Renal cortical epithelial cell (primary cell): ENCODE data around the gene PDE3A. TPM values are rescaled to one million over a fixed set of nuclear protein-coding genes. Genes with fewer than 3 reads are reported as not detected.
A peak's percentile ranks its signal among the peaks of the same experiment; 100 is the strongest.
"Not testable (repeated sequence)": the region's sequence is repeated elsewhere in the genome, so short reads cannot be mapped to it uniquely, and the experiment has no call there.

Experiments
- DNase-seq: peaks from one replicate; pipeline ENCODE4 v3.0.0-alpha.2; 2011; ENCODE audit warnings: low read depth
- total RNA-seq: library from RNA; depleted of rRNA; stranded (reverse); fragments of >200 nt; gene quantifications from 2 replicates; pipeline ENCODE4 v1.2.3, GENCODE V29; 2014

Gene PDE3A
- total RNA-seq, 1 donor from 2014 or later = 0.10 TPM

DNA sequence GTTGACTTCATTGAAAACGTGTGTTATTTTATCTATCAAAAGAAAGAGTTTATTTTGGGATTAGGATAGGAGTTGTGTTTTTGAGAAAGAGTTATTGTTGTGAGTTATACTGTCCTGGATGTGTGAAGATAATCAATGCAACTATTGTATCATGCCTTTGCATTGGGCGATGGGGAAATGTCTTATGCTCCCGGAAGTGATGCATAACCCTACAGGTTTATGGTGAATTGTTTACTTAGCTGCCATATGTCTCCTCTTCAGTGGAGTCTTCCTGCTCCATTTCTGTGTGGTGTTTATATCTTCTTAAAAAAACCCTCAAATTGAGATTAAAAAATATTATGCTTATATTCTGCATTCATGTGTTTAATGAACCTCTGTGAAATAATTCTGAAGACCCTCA lies 6.5 kb downstream of the PDE3A start:
- DNase-seq = no peak

DNA sequence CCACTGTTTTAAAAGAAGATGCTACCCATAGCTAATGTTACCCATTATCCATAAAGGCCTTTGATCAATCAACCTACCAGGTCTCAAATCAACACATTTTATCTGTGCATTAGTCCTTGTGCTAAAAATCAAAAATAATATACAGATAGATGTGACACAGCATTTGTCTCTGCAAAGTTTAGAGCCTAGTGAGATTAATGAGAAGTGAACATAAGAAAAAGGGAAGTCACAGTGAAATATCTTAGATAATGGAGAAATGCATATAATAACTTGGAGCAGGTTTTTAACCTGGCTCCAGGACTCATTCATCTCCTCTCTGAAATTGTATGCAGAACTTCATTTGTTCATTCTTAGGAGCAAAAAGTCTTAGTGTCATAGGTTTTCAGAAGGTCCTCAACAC lies 7.2 kb downstream of the PDE3A start:
- DNase-seq = no peak

DNA sequence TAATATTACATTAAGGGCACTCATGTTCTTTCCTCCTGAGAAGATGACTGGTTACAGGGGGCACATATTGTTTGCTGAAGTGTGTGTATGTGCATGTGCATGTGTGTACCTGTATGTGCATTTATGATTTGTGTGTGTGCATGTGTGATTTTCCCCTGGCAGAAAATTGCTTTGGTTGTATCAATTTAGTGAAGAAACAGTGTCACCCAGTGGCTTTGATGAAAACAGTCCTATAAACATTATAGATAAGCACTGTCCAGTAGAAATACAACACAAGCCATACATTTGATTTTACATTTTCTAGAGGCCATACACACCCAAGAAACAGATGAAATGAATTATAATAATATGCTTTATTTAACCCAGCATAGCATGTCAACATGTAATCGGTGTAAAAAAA lies 8.6 kb downstream of the PDE3A start:
- peak; percentile 22 for DNase-seq

DNA sequence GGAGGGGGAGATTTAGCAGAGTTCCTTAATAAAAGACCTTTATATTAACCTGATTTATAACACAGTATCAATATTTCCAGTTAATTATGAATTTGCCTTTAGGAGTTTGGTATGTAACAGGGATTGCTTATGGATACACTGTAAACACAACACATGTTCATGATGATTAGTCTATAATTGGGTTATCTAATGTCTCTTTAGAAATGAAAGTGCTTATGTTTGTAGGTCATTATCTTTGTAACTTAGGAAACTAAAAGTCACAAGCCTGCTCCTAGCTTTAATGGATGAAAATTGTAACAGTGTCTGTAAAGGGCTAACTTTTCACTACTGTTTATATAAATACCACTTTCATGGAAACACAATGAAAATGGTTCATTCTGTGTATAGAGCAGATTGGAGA lies 9.4 kb downstream of the PDE3A start:
- no peak for DNase-seq

DNA sequence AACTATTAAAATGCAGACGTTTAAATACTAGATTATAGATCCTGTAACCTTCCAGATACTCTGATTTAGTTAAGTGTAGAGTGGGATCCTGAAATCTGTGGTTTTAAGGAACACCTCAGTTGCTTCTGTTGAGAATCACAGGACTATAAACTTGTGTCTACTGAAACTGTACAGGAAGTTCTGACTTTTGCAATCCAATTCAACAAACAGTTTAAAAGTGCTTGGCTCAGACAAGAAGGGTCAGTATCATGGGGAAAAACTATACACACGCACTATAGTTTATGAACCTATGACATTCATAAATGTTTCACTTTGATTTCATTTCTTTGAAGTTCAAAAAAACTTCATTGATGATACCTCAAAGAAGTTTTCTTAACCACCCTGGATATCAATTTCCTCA lies 13.8 kb downstream of the PDE3A start:
- DNase-seq = no peak

DNA sequence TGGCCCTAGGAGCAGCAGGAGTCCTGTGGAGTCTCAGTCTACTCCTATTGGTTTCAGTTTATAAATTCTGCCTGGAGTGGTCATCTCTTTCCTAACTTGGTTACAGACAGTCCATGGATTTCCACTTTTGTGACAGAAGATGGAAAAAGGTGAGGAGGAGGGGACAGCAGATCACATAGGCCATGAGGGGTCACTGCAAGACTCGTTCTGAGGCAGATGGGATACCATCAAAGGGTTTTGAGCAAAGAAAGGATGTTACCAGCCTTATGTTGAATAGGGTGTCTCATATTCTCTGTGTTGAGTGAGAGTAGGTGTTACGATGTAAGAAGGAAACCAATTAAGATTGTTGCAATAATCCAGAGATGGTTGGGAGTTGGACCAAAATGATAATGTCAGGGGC lies 15.3 kb downstream of the PDE3A start:
- no peak for DNase-seq

DNA sequence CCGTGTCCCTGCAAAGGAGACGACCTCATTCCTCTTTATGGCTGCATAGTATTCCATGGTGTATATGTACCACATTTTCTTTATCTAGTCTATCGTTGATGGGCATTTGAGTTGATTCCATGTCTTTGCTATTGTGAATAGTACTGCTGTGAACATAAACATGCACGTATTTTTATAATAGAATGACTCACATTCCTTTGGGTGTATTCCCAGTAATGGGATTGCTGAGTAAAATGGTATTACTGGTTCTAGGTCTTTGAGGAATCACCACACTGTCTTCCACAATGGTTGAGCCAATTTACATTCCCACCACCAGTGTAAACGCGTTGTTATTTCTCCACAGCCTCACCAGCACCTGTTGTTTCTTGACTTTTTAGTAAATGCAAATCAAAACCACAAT lies 16.5 kb downstream of the PDE3A start:
- DNase-seq = not testable (repeated sequence)

DNA sequence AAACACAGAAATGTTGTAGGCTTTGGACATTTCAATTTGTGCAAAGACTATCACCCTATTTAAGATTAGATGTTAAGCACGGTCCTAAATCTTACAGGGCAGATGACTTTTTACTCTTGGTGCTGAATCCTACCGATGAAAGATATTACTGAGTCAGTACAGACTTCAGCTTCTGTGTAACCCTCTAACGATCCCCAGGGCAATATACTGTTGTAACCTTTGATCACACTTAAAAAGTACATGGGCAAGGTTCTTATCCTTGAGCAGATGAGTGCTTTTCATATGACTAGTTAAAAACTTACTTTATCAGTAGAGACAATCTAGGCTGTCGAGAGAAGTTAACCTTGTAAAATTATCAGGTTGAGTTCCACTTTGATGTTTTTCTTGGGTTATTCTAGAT lies 22.5 kb downstream of the PDE3A start:
- DNase-seq = no peak

DNA sequence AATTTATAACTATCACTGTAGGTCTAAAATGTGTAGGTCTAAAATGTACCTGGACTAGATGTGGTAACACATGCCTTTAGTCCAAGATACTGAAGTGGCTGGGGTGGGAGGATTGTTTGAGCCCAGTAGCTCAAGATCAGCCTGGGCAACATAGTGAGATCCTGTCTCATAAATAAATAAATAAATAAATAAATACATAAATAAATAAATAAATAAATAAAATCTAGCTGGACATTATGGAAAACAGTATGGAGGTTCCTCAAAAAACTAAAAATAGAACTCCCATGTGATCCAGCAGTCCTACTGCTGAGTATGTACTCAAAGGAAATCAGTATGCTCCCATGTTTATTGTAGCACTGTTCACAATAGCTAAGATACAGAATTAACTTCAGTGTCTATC lies 24.0 kb downstream of the PDE3A start:
- DNase-seq = no peak

DNA sequence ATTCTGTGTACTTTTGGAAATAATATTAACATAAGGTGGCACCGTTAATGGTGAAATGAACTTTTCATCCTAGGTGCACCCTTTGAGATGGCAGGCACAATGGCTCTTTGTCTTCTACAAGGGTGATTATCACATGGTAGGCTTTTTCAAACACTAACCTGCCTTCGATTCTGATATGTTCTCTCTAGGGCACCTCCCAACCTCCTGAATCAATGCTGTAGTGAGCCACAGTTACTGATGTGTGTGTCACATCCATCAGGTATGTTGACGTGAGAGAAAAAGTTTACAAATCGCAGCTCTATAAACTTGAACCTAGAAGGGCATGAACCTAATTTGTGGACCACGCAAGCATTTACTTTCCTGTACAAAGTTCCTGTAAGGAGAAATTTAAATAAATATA lies 25.4 kb downstream of the PDE3A start:
- no peak for DNase-seq

DNA sequence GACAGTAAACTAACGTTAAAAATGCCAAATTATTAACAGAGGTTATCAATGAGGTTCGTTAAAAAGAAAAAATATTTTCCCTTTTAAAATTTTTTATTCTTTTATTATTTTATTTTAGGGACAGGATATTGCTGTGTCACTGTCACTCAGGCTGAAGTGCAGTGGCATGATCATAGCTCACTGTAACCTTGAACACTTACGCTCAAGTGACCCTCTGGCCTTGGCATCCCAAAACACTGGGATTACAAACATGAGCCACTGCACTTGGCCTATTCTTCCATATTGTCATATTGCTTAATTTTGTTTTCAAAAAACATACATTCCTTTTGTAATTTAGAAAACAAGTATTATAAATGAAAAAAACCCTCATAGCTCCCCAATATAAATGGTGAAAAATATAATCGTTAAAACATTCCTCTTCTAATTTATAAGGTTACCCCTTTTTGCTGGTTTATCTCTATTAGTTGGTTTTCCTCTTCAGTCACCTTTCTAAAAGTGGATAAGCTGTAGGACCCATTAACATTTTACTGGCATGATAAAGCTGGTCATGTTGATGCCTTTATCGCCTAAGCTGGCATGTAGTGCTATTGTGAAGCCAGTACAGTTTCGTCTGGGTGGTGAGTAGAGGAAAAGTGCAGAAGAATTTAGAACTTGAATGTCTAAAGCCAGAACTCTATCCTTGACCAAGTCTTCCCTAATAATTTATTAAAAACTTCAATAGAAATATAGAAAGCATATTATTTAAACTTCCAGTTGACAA lies 27.6 kb downstream of the PDE3A start:
- no peak for DNase-seq

DNA sequence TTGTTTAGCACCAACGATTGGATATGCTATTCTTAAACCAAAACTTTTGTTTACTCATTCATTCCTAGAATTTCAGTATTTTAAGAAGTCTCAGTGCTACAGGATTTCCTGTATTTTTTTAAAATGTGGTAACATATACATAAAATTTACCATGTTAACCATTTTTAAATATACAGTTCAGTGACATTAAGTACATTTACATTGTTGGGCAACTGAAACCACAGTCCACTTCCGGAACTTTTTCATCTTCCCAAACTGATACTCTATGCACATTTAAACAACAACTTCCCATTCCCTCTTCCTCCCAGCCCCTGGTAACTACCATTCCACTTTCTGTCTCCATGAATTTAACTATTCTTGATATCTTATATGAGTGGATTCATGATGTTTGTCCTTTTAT lies 30.3 kb downstream of the PDE3A start:
- DNase-seq = no peak

DNA sequence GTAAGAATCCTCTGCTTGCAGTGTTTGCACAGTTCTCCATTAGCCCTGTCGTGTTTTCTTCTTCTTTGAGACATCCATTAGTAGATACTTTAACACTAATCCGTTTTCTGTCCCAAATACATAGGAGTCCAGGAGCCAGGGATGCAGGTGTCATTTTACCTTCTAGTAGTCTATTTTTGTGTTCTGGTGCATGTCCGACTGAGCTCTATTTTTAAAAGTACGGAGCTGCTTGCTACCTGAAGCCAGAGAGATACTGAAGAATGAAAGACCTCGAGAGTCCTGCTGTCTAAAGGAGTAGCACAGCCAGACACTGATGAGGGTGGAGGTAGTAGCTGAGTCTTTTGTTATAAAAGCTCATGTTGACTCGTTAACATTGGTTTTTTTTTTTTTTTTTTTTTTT lies 31.7 kb downstream of the PDE3A start:
- DNase-seq = no peak

DNA sequence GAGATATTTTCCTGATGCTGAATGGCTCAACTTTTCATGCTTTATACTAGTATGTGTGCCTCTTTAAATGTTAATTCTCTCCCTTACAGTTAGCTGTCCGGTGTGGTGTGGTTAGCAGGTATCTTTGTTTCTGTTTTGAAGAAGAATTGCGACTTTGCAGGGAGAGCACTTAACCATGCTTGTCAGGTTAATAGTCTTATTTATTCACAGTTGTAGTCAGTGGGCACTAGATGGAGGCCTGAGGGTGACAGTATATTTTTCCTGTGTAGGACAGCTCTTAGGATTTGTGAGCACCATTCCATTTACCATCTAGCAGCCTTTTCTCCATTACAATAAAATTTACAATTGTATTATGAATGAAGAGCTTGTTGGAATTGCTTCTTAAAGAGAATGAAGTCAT lies 34.9 kb downstream of the PDE3A start:
- no peak for DNase-seq

DNA sequence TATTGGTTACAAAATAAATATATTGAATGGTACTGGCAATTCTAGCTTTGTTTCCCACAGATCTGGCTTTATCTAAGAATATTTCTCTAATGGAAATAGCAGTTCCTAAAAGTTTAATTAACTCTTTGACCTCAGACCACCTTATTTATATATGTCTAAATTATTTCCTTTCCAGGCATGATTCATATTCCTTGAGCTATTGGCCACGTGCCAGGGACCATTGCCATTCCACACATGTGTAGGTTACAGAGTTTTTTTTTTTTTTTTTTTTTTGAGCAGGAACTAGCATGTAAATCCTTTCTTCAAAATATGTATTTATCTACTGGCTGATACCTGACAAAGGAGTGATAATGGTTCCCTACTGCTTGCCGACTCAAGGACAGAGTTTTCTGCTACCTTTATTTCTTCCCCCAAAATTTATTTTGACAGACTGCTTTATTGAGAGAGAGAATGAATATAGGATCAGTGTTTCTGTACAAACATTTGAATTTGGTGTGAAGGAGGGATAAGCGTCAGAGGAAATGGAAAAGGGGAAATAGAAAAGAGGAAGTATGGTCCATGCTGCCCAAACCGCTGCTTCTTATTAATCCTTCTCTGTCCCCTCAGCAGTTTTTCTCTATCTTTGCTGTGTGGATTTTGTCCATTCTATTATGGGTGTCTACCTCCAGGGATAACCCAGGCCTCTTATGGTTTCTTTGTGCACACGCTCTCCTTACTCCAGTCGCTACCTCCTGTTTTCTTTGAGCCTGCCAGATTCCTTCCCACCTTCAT lies 36.4 kb downstream of the PDE3A start:
- DNase-seq = no peak

DNA sequence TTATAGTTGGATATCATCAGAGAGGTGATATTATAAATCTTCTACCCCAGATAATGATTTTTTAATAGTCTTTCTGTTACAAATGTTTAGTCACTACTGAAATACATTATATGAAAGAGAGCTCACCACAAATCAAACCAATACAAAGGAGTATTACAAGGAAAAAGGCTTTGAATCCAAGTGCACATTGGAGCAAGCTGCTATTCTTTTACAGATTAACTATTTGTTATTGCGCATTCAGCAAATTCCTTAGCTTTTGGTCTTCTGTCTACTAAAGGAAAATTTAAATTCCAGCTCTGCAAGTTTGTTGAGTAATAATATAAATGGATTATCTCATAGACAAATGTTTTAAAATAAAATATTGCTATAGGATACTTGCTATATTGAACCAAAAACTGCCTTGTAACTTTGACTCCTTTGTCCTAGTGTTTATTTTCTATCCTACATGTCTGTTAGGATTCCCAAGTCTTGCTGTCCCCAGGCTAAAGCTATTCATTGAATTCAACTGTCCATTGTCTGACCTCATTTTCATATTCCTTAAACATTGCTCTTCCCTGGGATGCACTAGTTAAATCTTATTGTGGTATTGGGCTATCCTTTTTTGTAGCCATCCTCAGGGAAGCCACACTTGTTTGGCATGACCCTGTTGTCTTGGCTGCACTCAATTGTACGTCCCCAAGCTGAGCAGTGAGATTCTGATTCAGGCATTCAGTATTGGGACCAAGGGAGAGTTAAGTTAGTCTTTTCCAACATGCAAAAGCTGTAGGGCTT lies 41.5 kb downstream of the PDE3A start:
- DNase-seq = peak; percentile 8

DNA sequence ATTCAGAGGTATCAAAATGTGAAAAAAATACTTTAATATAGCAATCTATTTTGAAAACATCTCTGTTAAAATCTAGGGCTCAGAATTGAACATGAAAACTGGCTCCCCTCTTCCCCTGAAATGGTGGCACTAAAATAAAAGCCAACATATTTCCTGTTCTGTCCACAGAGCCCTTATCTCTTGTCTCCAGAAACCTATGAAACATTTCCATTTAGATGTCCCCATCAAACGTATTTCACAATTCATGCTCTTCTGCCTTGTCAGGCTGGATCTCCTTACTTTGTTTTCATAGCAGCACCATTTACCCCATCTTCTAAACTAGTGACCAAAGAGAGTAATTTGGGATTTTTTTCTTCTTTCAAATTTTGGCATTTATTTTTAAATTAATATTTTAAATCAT lies 42.4 kb downstream of the PDE3A start:
- DNase-seq = no peak

DNA sequence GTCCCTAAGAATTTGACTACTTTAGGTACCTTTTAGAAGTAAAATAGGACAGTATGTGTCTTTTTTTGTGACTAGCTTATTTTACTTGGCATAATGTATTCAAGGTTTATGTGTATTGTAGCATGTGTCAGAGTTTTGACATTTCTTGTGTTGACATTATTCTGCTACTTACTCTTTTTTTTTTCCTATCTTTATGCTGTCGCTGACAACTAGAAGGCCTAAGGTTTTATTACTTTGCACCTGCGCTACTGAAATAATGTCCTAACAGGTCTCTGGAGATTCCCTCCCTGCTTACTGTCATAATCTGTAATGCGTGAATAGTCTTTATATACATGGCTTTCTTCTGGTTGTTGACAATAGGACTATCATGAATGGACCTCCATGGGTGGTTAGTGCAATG lies 43.0 kb downstream of the PDE3A start:
- no peak for DNase-seq

DNA sequence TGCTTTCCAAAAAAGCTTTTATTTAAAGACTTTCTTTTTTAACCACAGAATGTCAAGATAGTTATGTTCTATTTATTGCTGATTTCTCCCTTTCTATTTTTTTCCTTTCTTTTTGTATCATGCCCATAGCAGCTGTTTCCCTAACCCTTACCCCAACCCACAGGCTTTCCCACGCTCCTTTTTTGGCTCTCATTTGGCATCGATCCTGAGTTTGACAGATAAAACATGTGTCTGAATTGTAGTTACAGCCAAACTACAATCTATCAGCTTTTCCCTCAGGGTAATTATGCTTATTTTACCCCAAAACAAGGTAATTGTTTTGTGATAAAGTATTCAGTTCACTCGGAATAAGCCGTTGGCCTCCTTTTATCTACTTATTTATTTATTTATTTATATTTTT lies 46.7 kb downstream of the PDE3A start:
- DNase-seq = no peak

DNA sequence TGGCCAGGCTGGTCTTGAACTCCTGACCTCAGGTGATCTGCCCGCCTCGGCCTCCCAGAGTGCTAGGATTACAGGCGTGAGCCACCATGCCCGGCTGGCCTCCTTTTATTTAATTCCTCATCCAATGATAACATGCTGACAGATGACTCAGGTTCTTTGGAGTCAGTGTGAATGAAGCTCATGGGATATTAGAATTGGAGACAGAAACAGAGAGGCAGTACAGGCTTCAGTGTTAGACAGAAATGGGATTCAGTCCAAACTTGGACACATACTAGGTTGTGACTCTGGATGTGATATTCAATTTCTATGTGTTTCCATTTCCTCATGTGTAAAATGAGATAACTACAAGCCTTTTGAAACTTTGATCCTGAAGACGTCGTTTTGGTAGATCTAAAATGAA lies 47.3 kb downstream of the PDE3A start:
- no peak for DNase-seq

DNA sequence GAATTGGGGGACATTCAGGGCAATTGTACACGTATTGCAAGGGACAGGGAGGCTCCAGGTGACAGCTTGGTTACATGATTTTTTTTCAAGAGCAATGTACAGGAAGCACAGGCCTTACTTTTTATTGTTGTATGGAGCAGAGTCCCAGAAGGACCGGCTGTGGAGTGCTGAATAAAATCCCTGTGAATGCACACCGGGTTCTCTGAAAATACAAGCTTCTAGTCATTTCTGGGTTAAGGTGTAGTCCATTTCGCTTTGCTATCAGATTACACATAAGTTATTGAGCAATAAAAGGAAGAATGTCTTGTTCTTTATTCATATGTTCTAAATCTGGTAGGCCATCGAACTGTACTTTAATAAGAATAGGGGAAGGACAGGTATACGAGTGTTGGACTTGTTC lies 52.2 kb downstream of the PDE3A start:
- DNase-seq = no peak

DNA sequence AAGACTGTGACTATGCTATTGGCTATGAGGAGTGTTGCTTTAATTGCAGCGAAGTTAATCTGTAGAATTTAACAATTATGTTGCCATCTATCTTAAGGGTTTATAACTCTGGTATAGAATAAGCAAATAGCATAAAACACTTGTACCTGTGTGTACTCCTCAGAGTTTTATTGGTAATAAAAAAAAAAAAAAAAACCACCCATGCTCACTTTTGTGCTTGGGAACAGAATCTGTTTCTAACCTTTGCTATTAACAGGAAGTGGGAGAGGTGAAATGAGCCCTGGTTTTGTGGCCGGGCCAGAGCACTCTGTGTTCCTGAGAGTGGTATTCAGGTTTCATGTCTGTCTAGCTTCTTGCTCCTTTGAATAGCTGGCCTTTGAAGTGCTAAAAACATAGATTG lies 53.1 kb downstream of the PDE3A start:
- peak; percentile 43 for DNase-seq

DNA sequence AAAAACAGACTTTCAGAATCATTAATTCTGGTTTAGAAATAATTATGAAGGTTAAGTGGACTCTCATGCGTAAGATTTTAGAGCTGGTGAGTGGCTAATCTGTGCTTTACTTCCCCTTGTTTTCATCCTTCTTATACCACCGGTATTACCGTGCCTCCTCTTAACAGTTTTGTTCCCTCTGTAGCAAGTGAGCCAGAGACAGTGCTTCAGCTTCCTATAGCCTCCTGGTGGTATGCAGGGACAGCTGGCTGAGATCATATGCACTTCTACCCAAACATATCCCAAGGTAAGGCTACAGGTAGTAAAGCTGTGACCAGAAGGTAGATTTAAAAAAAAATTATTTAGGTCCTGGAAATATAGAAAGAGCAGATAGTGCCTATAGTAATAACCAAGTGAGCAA lies 55.2 kb downstream of the PDE3A start:
- no peak for DNase-seq
